K562 (cell line): Measurements from ENCODE around the gene HCN3. TPM values are rescaled to one million over a fixed set of nuclear protein-coding genes. Genes with fewer than 3 reads are reported as not detected.

Experiments
- ATAC-seq: fragments of 200-7000 bp; cut with Tn5 transposase; 3 replicates; pipeline ENCODE4 v1.9.1; 2020; ENCODE audit warnings: moderate library complexity
- BruUV-seq: library from RNA; stranded (reverse); fragments of 400-500 nt; replicated peaks from 2 replicates; lab custom pipeline; 2021; lab: Mats Ljungman, UMichigan
- CTCF ChIA-PET: fragments of 300-600 bp; formaldehyde crosslinking; extraction: SDS; loops from one replicate; lab custom pipeline; 2021; ENCODE audit warnings: low intra/inter-chr PET ratio; lab: Yijun Ruan, JAX
- POLR2A ChIA-PET: fragments of 300-600, 350-650 bp; sonication (Branson Sonifier 250); formaldehyde crosslinking; extraction: SDS; loops from one replicate; lab custom pipeline; 2021; ENCODE audit warnings: antibody characterized with exemption, inconsistent platforms; lab: Yijun Ruan, JAX
- DNase-seq, 4 experiments: peaks; one replicate each; pipeline versions ENCODE4 v3.0.0 to v3.0.0-alpha.2; 2011 to 2018; ENCODE audit warnings: low spot score in 3 of 4, mixed read lengths in 3 of 4; ENCODE audit errors: extremely low read depth in 1 of 4
- FAIRE-seq: peaks from 2 replicates; lab custom pipeline; 2011; peaks lifted over from hg19 to GRCh38; lab: Jason Lieb, UNC
- H2AFZ ChIP-seq: 2 replicates; pipeline ENCODE4 v1.6.0; 2011; ENCODE audit warnings: low read depth, low read length, control low read depth, inconsistent platforms
- H3K27ac ChIP-seq: fragments of 200-600 bp; 3 replicates; pipeline ENCODE4 v1.8.0; 2011; ENCODE audit warnings: low read depth, mild to moderate bottlenecking, control low read depth, inconsistent platforms, low read length, moderate library complexity, mixed read lengths; ENCODE audit errors: extremely low read depth
- H3K27me3 ChIP-seq, 2 experiments: fragments of 300-600 bp in 1 of 2; 2 replicates in 1 of 2; 3 replicates in 1 of 2; pipeline versions ENCODE4 v1.6.0 to v1.8.0; 2011; ENCODE audit warnings: inconsistent platforms in 2 of 2, low read length in 2 of 2, mild to moderate bottlenecking in 1 of 2, mixed read lengths in 1 of 2, moderate library complexity in 1 of 2; ENCODE audit not compliant: control insufficient read depth in 2 of 2, insufficient read depth in 2 of 2
- H3K36me3 ChIP-seq: fragments of 300-600 bp; 3 replicates; pipeline ENCODE4 v1.8.0; 2011; ENCODE audit warnings: mild to moderate bottlenecking, low read length, inconsistent platforms; ENCODE audit not compliant: control insufficient read depth, insufficient read depth
- H3K4me1 ChIP-seq, 2 experiments: fragments of 200-600 bp in 1 of 2; replicated peaks in 1 of 2; 2 replicates in 1 of 2; 3 replicates in 1 of 2; pipeline versions ENCODE4 v1.5.1 to v1.8.0; 2011; ENCODE audit warnings: inconsistent platforms in 2 of 2, low read length in 2 of 2, mild to moderate bottlenecking in 1 of 2, mixed read lengths in 1 of 2, moderate library complexity in 1 of 2; ENCODE audit not compliant: control insufficient read depth in 2 of 2, insufficient read depth in 2 of 2
- H3K4me2 ChIP-seq: 2 replicates; pipeline ENCODE4 v1.6.1; 2011; ENCODE audit warnings: low read length, control low read depth, inconsistent platforms, mixed read lengths; ENCODE audit not compliant: insufficient read depth
- H3K4me3 ChIP-seq: fragments of 200-600 bp; sonication (generic), shearing (Covaris generic); 2 replicates; pipeline ENCODE4 v1.5.1; 2016; ENCODE audit warnings: control low read depth, inconsistent platforms
- H3K79me2 ChIP-seq: fragments of 200-600 bp; 3 replicates; pipeline ENCODE4 v1.8.0; 2011; ENCODE audit warnings: low read length, inconsistent platforms; ENCODE audit not compliant: control insufficient read depth, insufficient read depth
- H3K9ac ChIP-seq, 2 experiments: 2 replicates each; pipeline versions ENCODE4 v1.6.0 to v1.6.1; 2011; ENCODE audit warnings: low read depth in 2 of 2, low read length in 2 of 2, control low read depth in 1 of 2, inconsistent platforms in 1 of 2, mild to moderate bottlenecking in 1 of 2, mixed read lengths in 1 of 2; ENCODE audit not compliant: insufficient read depth in 1 of 2
- H3K9me1 ChIP-seq: one replicate; pipeline ENCODE4 v1.6.0; 2011; ENCODE audit warnings: inconsistent platforms, mild to moderate bottlenecking, low read length, moderate library complexity; ENCODE audit not compliant: control insufficient read depth, insufficient read depth
- H3K9me3 ChIP-seq: replicated peaks from 2 replicates; pipeline ENCODE4 v1.5.1; 2011; ENCODE audit warnings: low read depth, low read length, inconsistent platforms; ENCODE audit not compliant: control insufficient read depth, insufficient read depth
- H4K20me1 ChIP-seq: replicated peaks from 2 replicates; pipeline ENCODE4 v1.6.1; 2011; ENCODE audit warnings: low read length, inconsistent platforms, mixed read lengths; ENCODE audit not compliant: control insufficient read depth, insufficient read depth
- EGR1 ChIP-seq: fragments of 450-650 bp; conservative IDR thresholded peaks from 2 replicates; pipeline ENCODE4 v1.6.1; 2017; ENCODE audit warnings: mild to moderate bottlenecking
- ZNF12 ChIP-seq: sonication (generic); formaldehyde crosslinking; IDR thresholded peaks from 2 replicates; pipeline ENCODE4 v1.4.0; 2020; ENCODE audit warnings: mild to moderate bottlenecking, missing genetic modification reagents
- ZNF431 ChIP-seq: sonication (generic); formaldehyde crosslinking; IDR thresholded peaks from 2 replicates; pipeline ENCODE4 v1.8.0; 2022; ENCODE audit warnings: mild to moderate bottlenecking, missing genetic modification reagents
- WGBS: fragments of 100-300 bp; shearing (Covaris generic); methylation state at CpG from one replicate; pipeline ENCODE4 v1.1.6; 2016; ENCODE audit warnings: low coverage, mixed read lengths; ENCODE audit not compliant: insufficient coverage; ENCODE audit errors: missing lambda C conversion rate; 5-methylcytosine and 5-hydroxymethylcytosine counted together
- in situ Hi-C: fragments of 300-500 bp; cut with MboI; formaldehyde crosslinking; loops from 4 replicates; pipeline ENCODE4 v1.15.0; 2018; ENCODE audit warnings: inconsistent platforms, mixed read lengths
- intact Hi-C: fragments of 100-400 bp; cut with micrococcal nuclease; formaldehyde crosslinking; loops from 2 replicates; pipeline ENCODE4 v1.14.2; 2022
- polyA plus RNA-seq, 8 experiments: library from polyadenylated mRNA; depleted of rRNA in 4 of 8; stranded (reverse) in 5 of 8; unstranded in 3 of 8; fragments of >200 nt; fragmentation: Nextera tagmentation in 2 of 8; fragmentation: Illumina TruSeq in 1 of 8; extraction: Ambion mirVana in 2 of 8; extraction: Trizol in 1 of 8; gene quantifications; 2 replicates each; pipeline versions ENCODE4 v1.2.1 to v1.2.3, GENCODE V29; 2011 to 2014; ENCODE audit warnings: inconsistent platforms in 1 of 8, missing spikeins in 1 of 8
- total RNA-seq, 7 experiments: library from RNA; depleted of rRNA in 6 of 7; stranded (reverse); fragments of >200 nt in 6 of 7; fragmentation: Illumina TruSeq in 2 of 7; extraction: Trizol in 2 of 7; gene quantifications; 2 replicates each; pipeline versions ENCODE4 v1.2.1 to v1.2.3, GENCODE V29; 2011 to 2021; ENCODE audit warnings: low replicate concordance in 1 of 7
- TF ChIP-seq, protein P1 (sequence below): sonication (generic); formaldehyde crosslinking; IDR thresholded peaks from 2 replicates; pipeline ENCODE4 v1.8.1; 2023; ENCODE audit warnings: mild to moderate bottlenecking, missing genetic modification reagents

The HCN3 gene
- total and polyA plus RNA-seq, 9 of the 15 experiments (the other 6 are each of a cell fraction or from before 2014, with no cell fraction given), result 0.91 to 9.7 (median 3.9) TPM

DNA sequence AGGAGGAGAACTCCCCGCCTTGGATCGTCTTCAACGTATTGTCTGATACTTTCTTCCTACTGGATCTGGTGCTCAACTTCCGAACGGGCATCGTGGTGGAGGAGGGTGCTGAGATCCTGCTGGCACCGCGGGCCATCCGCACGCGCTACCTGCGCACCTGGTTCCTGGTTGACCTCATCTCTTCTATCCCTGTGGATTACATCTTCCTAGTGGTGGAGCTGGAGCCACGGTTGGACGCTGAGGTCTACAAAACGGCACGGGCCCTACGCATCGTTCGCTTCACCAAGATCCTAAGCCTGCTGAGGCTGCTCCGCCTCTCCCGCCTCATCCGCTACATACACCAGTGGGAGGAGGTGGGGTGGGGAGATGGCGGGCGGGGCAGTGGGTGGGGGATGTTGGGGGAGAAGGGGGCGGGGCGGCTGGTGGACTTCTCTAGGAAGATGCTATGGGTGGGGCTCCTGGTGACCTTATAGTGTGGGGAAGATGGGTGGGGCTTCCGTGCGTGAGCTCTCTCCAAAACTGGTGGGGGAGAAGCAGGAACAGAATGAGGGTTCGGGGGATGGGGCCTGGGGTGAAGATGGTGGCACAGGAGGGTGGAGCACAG lies 5.3 kb downstream of the HCN3 start:
- DNase-seq (peak; percentile 75 to 90 (median 84)), FAIRE-seq (peak; percentile 37), ATAC-seq (peak; percentile 57)
- H4K20me1 ChIP-seq, result no peaks in the 10 kb centered on the region; the same call in 1 of the 2 replicates
- peaks cover 5 to 46% of the 10 kb centered on the region in 2 experiments; a peak in 4 of 5 replicates for H3K4me1 ChIP-seq
- in situ Hi-C loops, result no loop called here
- peak overlapping the region in 1 of 2 experiments; percentile 85; a peak in 2 of 4 replicates for H3K9ac ChIP-seq
- H3K9me3 ChIP-seq, result no peaks in the 10 kb centered on the region
- TF ChIP-seq ZNF12 (no peak), ZNF431 (0 out of 2 replicates have a peak, but pooled peaks have one; percentile 24), EGR1 (no peak)
- TF ChIP-seq, protein P1, sequence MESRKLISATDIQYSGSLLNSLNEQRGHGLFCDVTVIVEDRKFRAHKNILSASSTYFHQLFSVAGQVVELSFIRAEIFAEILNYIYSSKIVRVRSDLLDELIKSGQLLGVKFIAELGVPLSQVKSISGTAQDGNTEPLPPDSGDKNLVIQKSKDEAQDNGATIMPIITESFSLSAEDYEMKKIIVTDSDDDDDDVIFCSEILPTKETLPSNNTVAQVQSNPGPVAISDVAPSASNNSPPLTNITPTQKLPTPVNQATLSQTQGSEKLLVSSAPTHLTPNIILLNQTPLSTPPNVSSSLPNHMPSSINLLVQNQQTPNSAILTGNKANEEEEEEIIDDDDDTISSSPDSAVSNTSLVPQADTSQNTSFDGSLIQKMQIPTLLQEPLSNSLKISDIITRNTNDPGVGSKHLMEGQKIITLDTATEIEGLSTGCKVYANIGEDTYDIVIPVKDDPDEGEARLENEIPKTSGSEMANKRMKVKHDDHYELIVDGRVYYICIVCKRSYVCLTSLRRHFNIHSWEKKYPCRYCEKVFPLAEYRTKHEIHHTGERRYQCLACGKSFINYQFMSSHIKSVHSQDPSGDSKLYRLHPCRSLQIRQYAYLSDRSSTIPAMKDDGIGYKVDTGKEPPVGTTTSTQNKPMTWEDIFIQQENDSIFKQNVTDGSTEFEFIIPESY, result peak; percentile 81
- no peak overlapping the region for H3K27ac ChIP-seq
- no peak overlapping the region for H2AFZ ChIP-seq
- no TSS peak for BruUV-seq
- no peaks in the 10 kb centered on the region for H3K9me1 ChIP-seq
- POLR2A ChIA-PET, result interaction anchor here (0.5 to 0.8 kb wide), 3 partner anchors 24 to 180 kb away, joined by 3 read pairs; no protein-coding TSS in a partner anchor
- no peak overlapping the region for H3K4me3 ChIP-seq
- intact Hi-C loops, result no loop called here
- CTCF ChIA-PET, result no interaction called here
- H3K36me3 ChIP-seq, result peaks cover 12% of the 10 kb centered on the region; the same call in 2 of the 3 replicates
- H3K79me2 ChIP-seq, result no peaks in the 10 kb centered on the region
- no peak overlapping the region for H3K4me2 ChIP-seq
- H3K27me3 ChIP-seq, result no peaks in the 10 kb centered on the region
- 73% methylated on average over 18 of the region's 29 CpGs for WGBS
